ENCODE measurements around the gene PTPRD.

PTPRD gene

GRCh38 chr9:8605096-8605495 is 2007.7 kb downstream of the PTPRD start (continued):
- TF ChIP-seq ZNF148 (tag by site-specific recombination; IDR thresholded peaks at IDR 0.05; ENCODE audit: borderline replicate concordance) (no peak), ZNF391 (tag by site-specific recombination; IDR thresholded peaks at IDR 0.05; ENCODE audit: borderline replicate concordance, low read depth) (no peak), ZNF169 (tag by site-specific recombination; IDR thresholded peaks at IDR 0.05) (no peak), PRDM1 (tag by site-specific recombination; IDR thresholded peaks at IDR 0.05) (no peak), ZNF677 (tag by site-specific recombination; IDR thresholded peaks at IDR 0.05) (no peak), BCL11A (tag by site-specific recombination; IDR thresholded peaks at IDR 0.05; ENCODE audit: low read depth) (no peak), ZNF600 (tag by site-specific recombination; IDR thresholded peaks at IDR 0.05) (no peak)

GRCh38 chr9:8604201-8604600 is 2008.6 kb downstream of the PTPRD start:
- Histone ChIP-seq H3K36me3 (ENCODE audit: control insufficient read depth in 2 of 2, insufficient read depth in 1 of 2, low read length in 2 of 2) (no peaks in the 10 kb centered on the region), H3K27ac (ENCODE audit: extremely low read depth, low read depth, low read length) (no peak overlapping the region), H3K4me1 (ENCODE audit: control insufficient read depth, insufficient read depth, low read length) (no peaks in the 10 kb centered on the region), H3K4me3 (ENCODE audit: low read depth, low read length) (no peak overlapping the region), H3K9me3 (ENCODE audit: control insufficient read depth, insufficient read depth, low read depth, low read length) (no peaks in the 10 kb centered on the region)
- CTCF ChIA-PET = no interaction called here
- POLR2A ChIA-PET = no interaction called here
- no peak for TF ChIP-seq KLF7 (tag by site-specific recombination; IDR thresholded peaks at IDR 0.05; ENCODE audit: borderline replicate concordance)
- no peak for TF ChIP-seq BCL11A (tag by site-specific recombination; IDR thresholded peaks at IDR 0.05; ENCODE audit: low read depth)
- TF ChIP-seq ZNF677 (tag by site-specific recombination; IDR thresholded peaks at IDR 0.05) = no peak
- no peak for TF ChIP-seq ZSCAN18 (tag by site-specific recombination; IDR thresholded peaks at IDR 0.05)
- TF ChIP-seq YY1 (tag by site-specific recombination; IDR thresholded peaks at IDR 0.05) = no peak
- TF ChIP-seq MZF1 (tag by site-specific recombination; IDR thresholded peaks at IDR 0.05; ENCODE audit: borderline replicate concordance) = no peak
- no peak for TF ChIP-seq ZNF792 (tag by site-specific recombination; IDR thresholded peaks at IDR 0.05)
- no peak for TF ChIP-seq ZNF140 (tag by site-specific recombination; IDR thresholded peaks at IDR 0.05)

- ChIA-PET POLR2A (no interaction called here), CTCF (interaction anchor here (0.6 kb wide), 1 partner anchor 56 kb away, joined by 3 read pairs; no protein-coding TSS in a partner anchor)
- Histone ChIP-seq H3K27ac (ENCODE audit: extremely low read depth, low read depth, low read length) (no peak overlapping the region), H3K4me3 (ENCODE audit: low read depth, low read length) (no peak overlapping the region), H3K4me1 (ENCODE audit: control insufficient read depth, insufficient read depth, low read length) (no peaks in the 10 kb centered on the region), H3K36me3 (ENCODE audit: control insufficient read depth in 2 of 2, insufficient read depth in 1 of 2, low read length in 2 of 2) (no peaks in the 10 kb centered on the region), H3K9me3 (ENCODE audit: control insufficient read depth, insufficient read depth, low read depth, low read length) (no peaks in the 10 kb centered on the region)
- TF ChIP-seq ZSCAN16 (tag by site-specific recombination; IDR thresholded peaks at IDR 0.05) (no peak), ZNF391 (tag by site-specific recombination; IDR thresholded peaks at IDR 0.05; ENCODE audit: borderline replicate concordance, low read depth) (no peak), ZNF660 (tag by site-specific recombination; IDR thresholded peaks at IDR 0.05) (no peak), KLF16 (tag by site-specific recombination; IDR thresholded peaks at IDR 0.05) (no peak), ZNF529 (tag by site-specific recombination; IDR thresholded peaks at IDR 0.05; ENCODE audit: insufficient replicate concordance) (no peak), ZFP69B (tag by site-specific recombination; IDR thresholded peaks at IDR 0.05) (no peak), ZNF518A (tag by site-specific recombination; conservative IDR thresholded peaks at IDR 0.05; ENCODE audit: low read depth) (no peak), PRDM6 (tag by site-specific recombination; IDR thresholded peaks at IDR 0.05) (no peak), ZNF404 (tag by site-specific recombination; IDR thresholded peaks at IDR 0.05) (no peak), RBAK (tag by site-specific recombination; IDR thresholded peaks at IDR 0.05) (no peak), HOXC10 (CRISPR knock-in tag; IDR thresholded peaks at IDR 0.05) (no peak)
Observed at GRCh38 chr9:8600914-8601680, 2011.7 kb downstream of the PTPRD start.
